ENCODE data around the gene MMRN2. TPM values are rescaled to one million over a fixed set of nuclear protein-coding genes. Genes with fewer than 3 reads are reported as not detected.

The MMRN2 gene
- total and polyA plus RNA-seq, 4 donors, result 1.7 to 12.1 (median 8.6) TPM

GRCh38 chr10:86937502-86938154 is 19.8 kb downstream of the MMRN2 start:
- 83% methylated on average over 6 of the region's 6 CpGs for WGBS
- no peak overlapping the region for H3K9ac ChIP-seq (ENCODE audit: low read depth in 1 of 2, low read length in 2 of 2)
- no peaks in the 10 kb centered on the region for H3K36me3 ChIP-seq (ENCODE audit: control insufficient read depth in 4 of 4, insufficient read depth in 3 of 4, low read depth in 1 of 4, low read length in 3 of 4)
- TF ChIP-seq FOXA2 (IDR thresholded peaks at IDR 0.05) (no peak), YY1 (IDR thresholded peaks at IDR 0.05) (no peak), EGR1 (IDR thresholded peaks at IDR 0.05; ENCODE audit: low read depth in 2 of 2) (no peak), RAD21 (IDR thresholded peaks at IDR 0.05) (no peak), TAF1 (conservative IDR thresholded peaks at IDR 0.05) (no peak), MAX (IDR thresholded peaks at IDR 0.05) (no peak), FOXA1 (IDR thresholded peaks at IDR 0.05) (no peak), GABPA (IDR thresholded peaks at IDR 0.05 in 1 of 2, conservative IDR thresholded peaks at IDR 0.05 in 1 of 2) (no peak), ATF3 (IDR thresholded peaks at IDR 0.05) (no peak), HNF4G (IDR thresholded peaks at IDR 0.05) (no peak), NR2F2 (IDR thresholded peaks at IDR 0.05) (no peak), JUND (IDR thresholded peaks at IDR 0.05) (no peak), HNF4A (conservative IDR thresholded peaks at IDR 0.05) (no peak), RXRA (IDR thresholded peaks at IDR 0.05) (no peak), SP1 (IDR thresholded peaks at IDR 0.05) (no peak)
- TF ChIP-seq, protein P1, sequence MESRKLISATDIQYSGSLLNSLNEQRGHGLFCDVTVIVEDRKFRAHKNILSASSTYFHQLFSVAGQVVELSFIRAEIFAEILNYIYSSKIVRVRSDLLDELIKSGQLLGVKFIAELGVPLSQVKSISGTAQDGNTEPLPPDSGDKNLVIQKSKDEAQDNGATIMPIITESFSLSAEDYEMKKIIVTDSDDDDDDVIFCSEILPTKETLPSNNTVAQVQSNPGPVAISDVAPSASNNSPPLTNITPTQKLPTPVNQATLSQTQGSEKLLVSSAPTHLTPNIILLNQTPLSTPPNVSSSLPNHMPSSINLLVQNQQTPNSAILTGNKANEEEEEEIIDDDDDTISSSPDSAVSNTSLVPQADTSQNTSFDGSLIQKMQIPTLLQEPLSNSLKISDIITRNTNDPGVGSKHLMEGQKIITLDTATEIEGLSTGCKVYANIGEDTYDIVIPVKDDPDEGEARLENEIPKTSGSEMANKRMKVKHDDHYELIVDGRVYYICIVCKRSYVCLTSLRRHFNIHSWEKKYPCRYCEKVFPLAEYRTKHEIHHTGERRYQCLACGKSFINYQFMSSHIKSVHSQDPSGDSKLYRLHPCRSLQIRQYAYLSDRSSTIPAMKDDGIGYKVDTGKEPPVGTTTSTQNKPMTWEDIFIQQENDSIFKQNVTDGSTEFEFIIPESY (IDR thresholded peaks at IDR 0.05), result no peak
- TF ChIP-seq, protein P2, sequence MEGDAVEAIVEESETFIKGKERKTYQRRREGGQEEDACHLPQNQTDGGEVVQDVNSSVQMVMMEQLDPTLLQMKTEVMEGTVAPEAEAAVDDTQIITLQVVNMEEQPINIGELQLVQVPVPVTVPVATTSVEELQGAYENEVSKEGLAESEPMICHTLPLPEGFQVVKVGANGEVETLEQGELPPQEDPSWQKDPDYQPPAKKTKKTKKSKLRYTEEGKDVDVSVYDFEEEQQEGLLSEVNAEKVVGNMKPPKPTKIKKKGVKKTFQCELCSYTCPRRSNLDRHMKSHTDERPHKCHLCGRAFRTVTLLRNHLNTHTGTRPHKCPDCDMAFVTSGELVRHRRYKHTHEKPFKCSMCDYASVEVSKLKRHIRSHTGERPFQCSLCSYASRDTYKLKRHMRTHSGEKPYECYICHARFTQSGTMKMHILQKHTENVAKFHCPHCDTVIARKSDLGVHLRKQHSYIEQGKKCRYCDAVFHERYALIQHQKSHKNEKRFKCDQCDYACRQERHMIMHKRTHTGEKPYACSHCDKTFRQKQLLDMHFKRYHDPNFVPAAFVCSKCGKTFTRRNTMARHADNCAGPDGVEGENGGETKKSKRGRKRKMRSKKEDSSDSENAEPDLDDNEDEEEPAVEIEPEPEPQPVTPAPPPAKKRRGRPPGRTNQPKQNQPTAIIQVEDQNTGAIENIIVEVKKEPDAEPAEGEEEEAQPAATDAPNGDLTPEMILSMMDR (IDR thresholded peaks at IDR 0.05; ENCODE audit: low read depth, low read length, missing input control), result no peak
- TF ChIP-seq, protein P3, sequence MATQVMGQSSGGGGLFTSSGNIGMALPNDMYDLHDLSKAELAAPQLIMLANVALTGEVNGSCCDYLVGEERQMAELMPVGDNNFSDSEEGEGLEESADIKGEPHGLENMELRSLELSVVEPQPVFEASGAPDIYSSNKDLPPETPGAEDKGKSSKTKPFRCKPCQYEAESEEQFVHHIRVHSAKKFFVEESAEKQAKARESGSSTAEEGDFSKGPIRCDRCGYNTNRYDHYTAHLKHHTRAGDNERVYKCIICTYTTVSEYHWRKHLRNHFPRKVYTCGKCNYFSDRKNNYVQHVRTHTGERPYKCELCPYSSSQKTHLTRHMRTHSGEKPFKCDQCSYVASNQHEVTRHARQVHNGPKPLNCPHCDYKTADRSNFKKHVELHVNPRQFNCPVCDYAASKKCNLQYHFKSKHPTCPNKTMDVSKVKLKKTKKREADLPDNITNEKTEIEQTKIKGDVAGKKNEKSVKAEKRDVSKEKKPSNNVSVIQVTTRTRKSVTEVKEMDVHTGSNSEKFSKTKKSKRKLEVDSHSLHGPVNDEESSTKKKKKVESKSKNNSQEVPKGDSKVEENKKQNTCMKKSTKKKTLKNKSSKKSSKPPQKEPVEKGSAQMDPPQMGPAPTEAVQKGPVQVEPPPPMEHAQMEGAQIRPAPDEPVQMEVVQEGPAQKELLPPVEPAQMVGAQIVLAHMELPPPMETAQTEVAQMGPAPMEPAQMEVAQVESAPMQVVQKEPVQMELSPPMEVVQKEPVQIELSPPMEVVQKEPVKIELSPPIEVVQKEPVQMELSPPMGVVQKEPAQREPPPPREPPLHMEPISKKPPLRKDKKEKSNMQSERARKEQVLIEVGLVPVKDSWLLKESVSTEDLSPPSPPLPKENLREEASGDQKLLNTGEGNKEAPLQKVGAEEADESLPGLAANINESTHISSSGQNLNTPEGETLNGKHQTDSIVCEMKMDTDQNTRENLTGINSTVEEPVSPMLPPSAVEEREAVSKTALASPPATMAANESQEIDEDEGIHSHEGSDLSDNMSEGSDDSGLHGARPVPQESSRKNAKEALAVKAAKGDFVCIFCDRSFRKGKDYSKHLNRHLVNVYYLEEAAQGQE (IDR thresholded peaks at IDR 0.05), result no peak
- H3K4me1 ChIP-seq (ENCODE audit: control insufficient read depth in 4 of 4, insufficient read depth in 4 of 4, low read length in 3 of 4), result peaks cover 0 to 22% (median 12%) of the 10 kb centered on the region in 4 donors
- DNase-seq (ENCODE audit: low spot score), result no peak
- H3K4me3 ChIP-seq (ENCODE audit: low read depth in 1 of 3, low read length in 3 of 3), result no peak overlapping the region
- H3K9me3 ChIP-seq (ENCODE audit: control insufficient read depth in 4 of 4, low read length in 3 of 4), result no peaks in the 10 kb centered on the region
- H3K27ac ChIP-seq (ENCODE audit: low read depth in 1 of 2, low read length in 2 of 2), result no peak overlapping the region
- H3K27me3 ChIP-seq (ENCODE audit: control insufficient read depth in 4 of 4, insufficient read depth in 4 of 4, low read length in 3 of 4), result no peaks in the 10 kb centered on the region

Measured in liver (tissue), 9 donors.